HCT116 (cell line): ENCODE measurements around the gene SMYD3. TPM values are rescaled to one million over a fixed set of nuclear protein-coding genes. Genes with fewer than 3 reads are reported as not detected.

Source experiments
- ATAC-seq: fragments of 200-7000 bp; cut with Tn5 transposase; 2 replicates; pipeline ENCODE4 v1.9.1; 2020; ENCODE audit warnings: mild to moderate bottlenecking, moderate library complexity
- BruUV-seq: library from RNA; stranded (reverse); fragments of 400-500 nt; replicated peaks from 2 replicates; lab custom pipeline; 2021; lab: Mats Ljungman, UMichigan
- CTCF ChIA-PET: fragments of 300-600 bp; sonication (Branson Sonifier 250); formaldehyde crosslinking; loops from one replicate; lab custom pipeline; 2021; ENCODE audit warnings: antibody characterized with exemption; lab: Charles Lee
- POLR2A ChIA-PET: fragments of 300-600, 350-600 bp; sonication (Branson Sonifier 250); formaldehyde crosslinking; loops from one replicate; lab custom pipeline; 2021; ENCODE audit warnings: antibody characterized with exemption; lab: Charles Lee
- RAD21 ChIA-PET, 2 experiments: fragments of 300-600 bp; sonication (Branson Sonifier 250); formaldehyde crosslinking; loops; one replicate each; lab custom pipeline; 2023; ENCODE audit warnings: low total read pairs in 2 of 2; ENCODE audit not compliant: uncharacterized antibody in 2 of 2, unreplicated experiment in 2 of 2, low non-redundant PET in 1 of 2; lab: Charles Lee
- DNase-seq: peaks from one replicate; pipeline ENCODE4 v3.0.0-alpha.2; 2010; ENCODE audit warnings: low read depth, low spot score
- H2AFZ ChIP-seq: fragments of 200-600 bp; shearing (Covaris generic), sonication (generic); 2 replicates; pipeline ENCODE4 v1.6.1; 2017; ENCODE audit warnings: low read depth, mixed run types, mixed read lengths, antibody characterized with exemption, low read length; ENCODE audit not compliant: poor library complexity, severe bottlenecking
- H3K27ac ChIP-seq: 2 replicates; pipeline ENCODE4 v1.5.1; 2012; ENCODE audit warnings: low read depth, low read length
- H3K27me3 ChIP-seq: fragments of 200-600 bp; sonication (generic); 2 replicates; pipeline ENCODE4 v1.6.1; 2016; ENCODE audit warnings: mixed run types, low read length, mixed read lengths; ENCODE audit not compliant: insufficient read depth
- H3K36me3 ChIP-seq, 2 experiments: fragments of 200-500 bp in 1 of 2; fragments of 200-600 bp in 1 of 2; sonication (Bioruptor generic) in 1 of 2; sonication (generic) in 1 of 2; 2 replicates each; pipeline versions ENCODE4 v1.5.1 to v1.6.1; 2014 to 2016; ENCODE audit warnings: low read length in 2 of 2, inconsistent platforms in 1 of 2, mixed read lengths in 1 of 2, mixed run types in 1 of 2; ENCODE audit not compliant: insufficient read depth in 2 of 2, control insufficient read depth in 1 of 2
- H3K4me1 ChIP-seq, 2 experiments: fragments of 200-600 bp in 1 of 2; sonication (generic) in 1 of 2; 2 replicates each; pipeline versions ENCODE4 v1.5.1 to v1.6.1; 2012 to 2017; ENCODE audit warnings: low read length in 2 of 2, inconsistent platforms in 1 of 2, mild to moderate bottlenecking in 1 of 2, mixed read lengths in 1 of 2, mixed run types in 1 of 2, moderate library complexity in 1 of 2; ENCODE audit not compliant: insufficient read depth in 2 of 2, control insufficient read depth in 1 of 2
- H3K4me2 ChIP-seq: fragments of 200-600 bp; sonication (generic); 2 replicates; pipeline ENCODE4 v1.6.1; 2017; ENCODE audit warnings: mixed run types, low read length, mixed read lengths
- H3K4me3 ChIP-seq, 2 experiments: fragments of 200-600 bp in 1 of 2; sonication (generic) in 1 of 2; replicated peaks in 1 of 2; 2 replicates each; pipeline ENCODE4 v1.5.1; 2011 to 2016; ENCODE audit warnings: low read length in 2 of 2, control low read depth in 1 of 2, low read depth in 1 of 2, mild to moderate bottlenecking in 1 of 2, mixed read lengths in 1 of 2, mixed run types in 1 of 2
- H3K79me2 ChIP-seq: fragments of 200-600 bp; sonication (generic); 2 replicates; pipeline ENCODE4 v1.6.1; 2017; ENCODE audit warnings: mild to moderate bottlenecking, mixed run types, low read length, moderate library complexity, mixed read lengths; ENCODE audit not compliant: insufficient read depth
- H3K9ac ChIP-seq: fragments of 200-600 bp; sonication (generic); 2 replicates; pipeline ENCODE4 v1.6.1; 2016; ENCODE audit warnings: low read length, mixed read lengths
- H3K9me2 ChIP-seq: fragments of 200-600 bp; sonication (generic), shearing (Covaris generic); 2 replicates; pipeline ENCODE4 v1.6.1; 2017; ENCODE audit warnings: mixed run types, mild to moderate bottlenecking, moderate library complexity; ENCODE audit not compliant: insufficient read depth
- H3K9me3 ChIP-seq, 2 experiments: fragments of 200-500 bp in 1 of 2; fragments of 200-600 bp in 1 of 2; sonication (Bioruptor generic) in 1 of 2; sonication (generic) in 1 of 2; 2 replicates each; pipeline ENCODE4 v1.6.1; 2014 to 2017; ENCODE audit warnings: low read length in 2 of 2, mixed read lengths in 2 of 2, inconsistent platforms in 1 of 2, low read depth in 1 of 2, mild to moderate bottlenecking in 1 of 2, mixed run types in 1 of 2, moderate library complexity in 1 of 2; ENCODE audit not compliant: control insufficient read depth in 1 of 2, insufficient read depth in 1 of 2
- H4K20me1 ChIP-seq: fragments of 200-600 bp; sonication (generic), shearing (Covaris generic); 2 replicates; pipeline ENCODE4 v1.6.1; 2017; ENCODE audit warnings: mixed run types, mild to moderate bottlenecking, moderate library complexity; ENCODE audit not compliant: insufficient read depth
- CTCF ChIP-seq, 3 experiments: fragments of 200-600 bp in 1 of 3; sonication (generic) in 1 of 3; IDR thresholded peaks in 2 of 3; conservative IDR thresholded peaks in 1 of 3; 2 replicates each; pipeline ENCODE4 v1.5.1; 2012 to 2017; ENCODE audit warnings: low read depth in 2 of 3, low read length in 2 of 3, antibody characterized with exemption in 1 of 3, borderline replicate concordance in 1 of 3, control low read depth in 1 of 3, mild to moderate bottlenecking in 1 of 3, mixed read lengths in 1 of 3, mixed run types in 1 of 3, moderate library complexity in 1 of 3; ENCODE audit not compliant: insufficient read depth in 1 of 3
- EZH2 ChIP-seq: fragments of 200-600 bp; sonication (generic); IDR thresholded peaks from 2 replicates; pipeline ENCODE4 v1.6.1; 2017; ENCODE audit warnings: antibody characterized with exemption, mixed run types
- FOSL1 ChIP-seq: IDR thresholded peaks from 2 replicates; pipeline ENCODE4 v1.6.1; 2012; ENCODE audit warnings: low read depth
- RAD21 ChIP-seq: IDR thresholded peaks from 2 replicates; pipeline ENCODE4 v1.6.1; 2012; ENCODE audit warnings: low read depth, mild to moderate bottlenecking
- ZBTB33 ChIP-seq: IDR thresholded peaks from 2 replicates; pipeline ENCODE4 v1.6.1; 2011; ENCODE audit warnings: mild to moderate bottlenecking, low read length, moderate library complexity; ENCODE audit not compliant: insufficient replicate concordance; ENCODE audit errors: extremely low read depth
- intact Hi-C: fragments of 100-400 bp; cut with micrococcal nuclease; formaldehyde crosslinking; loops from 2 replicates; pipeline ENCODE4 v1.10.0; 2022
- total RNA-seq: library from RNA; stranded (reverse); gene quantifications from one replicate; pipeline ENCODE4 v1.2.1, GENCODE V29; 2021; ENCODE audit not compliant: unreplicated experiment

The SMYD3 gene
- total RNA-seq, 1 experiment from 2014 or later: 33.6 TPM

GRCh38 chr1:246280551-246280950 is 226.5 kb downstream of the SMYD3 start:
- Histone ChIP-seq H3K4me3 (no peak overlapping the region), H2AFZ (no peak overlapping the region), H3K27me3 (no peaks in the 10 kb centered on the region), H3K79me2 (no peaks in the 10 kb centered on the region), H3K27ac (no peak overlapping the region), H3K9me3 (no peaks in the 10 kb centered on the region), H3K9ac (no peak overlapping the region), H4K20me1 (no peaks in the 10 kb centered on the region), H3K9me2 (no peaks in the 10 kb centered on the region), H3K36me3 (no peaks in the 10 kb centered on the region), H3K4me2 (no peak overlapping the region), H3K4me1 (no peaks in the 10 kb centered on the region)
- BruUV-seq: no TSS peak
- ChIA-PET CTCF (interaction anchor here (0.6 to 1.1 kb wide), 5 partner anchors 19 to 1128 kb away, joined by 3 to 6 read pairs (median 3); no protein-coding TSS in a partner anchor), RAD21 (no interaction called here), POLR2A (no interaction called here)
- peak; percentile 50; the same call in 1 of the 2 replicates for ATAC-seq
- DNase-seq: peak; percentile 10
- TF ChIP-seq EZH2 (no peak), CTCF (IDR thresholded peaks at IDR 0.05 in 2 of 3, conservative IDR thresholded peaks at IDR 0.05 in 1 of 3; ENCODE audit: borderline replicate concordance in 1 of 3, insufficient read depth in 1 of 3, low read depth in 2 of 3, low read length in 2 of 3) (peak; percentile 22 to 44 (median 43); a peak in 3 of 6 replicates), FOSL1 (no peak), RAD21 (peak; percentile 70), ZBTB33 (no peak)
- intact Hi-C loops: loop anchor here (1.0 to 10.0 kb wide), 5 partner anchors 174 to 1126 kb away; partner anchors contain the start of gene KIF26B
